OCI-LY3 (cell line): ENCODE data around the gene MYH7.
"Not testable (repeated sequence)": the region's sequence is repeated elsewhere in the genome, so short reads cannot be mapped to it uniquely, and the experiment has no call there.

ENCODE experiments used
- H2AFZ ChIP-seq: fragments of 200-600, 300-600 bp; shearing (Covaris generic); 2 replicates; pipeline ENCODE4 v1.6.0; 2014; ENCODE audit warnings: antibody characterized with exemption, low read depth, low read length
- H3K27ac ChIP-seq: fragments of 200-600, 300-600 bp; sonication (generic); 2 replicates; pipeline ENCODE4 v1.5.1; 2014; ENCODE audit warnings: mild to moderate bottlenecking, low read length, moderate library complexity, mixed read lengths
- H3K27me3 ChIP-seq: fragments of 200-600, 300-600 bp; sonication (generic); 2 replicates; pipeline ENCODE4 v1.6.1; 2014; ENCODE audit warnings: low read depth, low read length, mixed read lengths
- H3K36me3 ChIP-seq: fragments of 200-600, 300-600 bp; sonication (generic); replicated peaks from 2 replicates; pipeline ENCODE3; 2014; ENCODE audit warnings: low read depth, low read length, mixed read lengths
- H3K4me1 ChIP-seq: fragments of 300-600, 200-600 bp; sonication (generic); 2 replicates; pipeline ENCODE4 v1.6.1; 2014; ENCODE audit warnings: low read length, mixed read lengths
- H3K4me2 ChIP-seq: fragments of 200-600, 300-600 bp; sonication (generic); 2 replicates; pipeline ENCODE4 v1.6.1; 2014; ENCODE audit warnings: low read length, mixed read lengths
- H3K4me3 ChIP-seq: fragments of 300-600, 200-600 bp; sonication (generic); 2 replicates; pipeline ENCODE4 v1.5.1; 2014; ENCODE audit warnings: antibody characterized with exemption, mild to moderate bottlenecking, low read length, moderate library complexity
- H3K79me2 ChIP-seq: fragments of 300-600, 200-600 bp; shearing (Covaris generic); 2 replicates; pipeline ENCODE4 v1.6.1; 2014; ENCODE audit warnings: mild to moderate bottlenecking, low read length, mixed read lengths
- H3K9ac ChIP-seq: fragments of 300-600, 200-600 bp; shearing (Covaris generic); 2 replicates; pipeline ENCODE4 v1.6.0; 2014; ENCODE audit warnings: mild to moderate bottlenecking, low read length, moderate library complexity
- H3K9me3 ChIP-seq: fragments of 200-600, 300-600 bp; shearing (Covaris generic); 2 replicates; pipeline ENCODE4 v1.6.1; 2014; ENCODE audit warnings: low read length, mixed read lengths; ENCODE audit not compliant: insufficient read depth
- H4K20me1 ChIP-seq: fragments of 200-600, 300-600 bp; sonication (generic); 2 replicates; pipeline ENCODE4 v1.6.1; 2016; ENCODE audit warnings: low read length, mixed read lengths; ENCODE audit not compliant: insufficient read depth
- EZH2phosphoT487 ChIP-seq: fragments of 200-600 bp; shearing (Covaris generic); IDR thresholded peaks from 2 replicates; pipeline ENCODE4 v1.6.1; 2018; ENCODE audit warnings: antibody characterized with exemption, mixed run types, low read depth
- TF ChIP-seq, protein P1 (sequence below): fragments of 200-600, 300-600 bp; sonication (generic); IDR thresholded peaks from 2 replicates; pipeline ENCODE4 v1.5.1; 2014; ENCODE audit warnings: antibody characterized with exemption, low read length, low read depth

MYH7 gene

DNA sequence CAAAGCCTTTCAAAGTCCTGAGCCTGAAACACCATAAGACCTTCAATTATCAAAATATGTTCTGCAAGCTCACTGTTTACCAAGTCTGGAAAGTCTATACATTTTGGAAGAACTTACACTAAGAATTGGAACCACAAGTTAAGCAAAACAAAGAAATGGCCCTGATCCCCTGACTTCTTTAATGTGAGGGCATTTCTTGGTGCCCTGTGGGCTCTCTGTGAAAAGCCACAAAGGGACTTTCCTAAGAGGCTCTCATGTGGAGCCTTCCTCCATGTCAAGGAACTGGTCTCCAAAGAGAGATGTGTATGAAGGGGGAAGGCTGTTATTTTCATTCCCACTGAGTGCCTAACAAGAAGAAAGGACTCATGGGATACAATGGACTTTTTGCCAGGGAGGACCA is 13.9 kb downstream of the MYH7 start:
- Histone ChIP-seq H3K27ac (no peak overlapping the region), H3K27me3 (no peaks in the 10 kb centered on the region), H3K4me3 (no peak overlapping the region), H3K4me1 (peaks cover 8% of the 10 kb centered on the region), H4K20me1 (no peaks in the 10 kb centered on the region), H3K36me3 (no peaks in the 10 kb centered on the region), H2AFZ (no peak overlapping the region), H3K9ac (no peak overlapping the region), H3K9me3 (no peaks in the 10 kb centered on the region), H3K4me2 (no peak overlapping the region), H3K79me2 (no peaks in the 10 kb centered on the region)
- no peak for TF ChIP-seq EZH2phosphoT487
- TF ChIP-seq, protein P1, sequence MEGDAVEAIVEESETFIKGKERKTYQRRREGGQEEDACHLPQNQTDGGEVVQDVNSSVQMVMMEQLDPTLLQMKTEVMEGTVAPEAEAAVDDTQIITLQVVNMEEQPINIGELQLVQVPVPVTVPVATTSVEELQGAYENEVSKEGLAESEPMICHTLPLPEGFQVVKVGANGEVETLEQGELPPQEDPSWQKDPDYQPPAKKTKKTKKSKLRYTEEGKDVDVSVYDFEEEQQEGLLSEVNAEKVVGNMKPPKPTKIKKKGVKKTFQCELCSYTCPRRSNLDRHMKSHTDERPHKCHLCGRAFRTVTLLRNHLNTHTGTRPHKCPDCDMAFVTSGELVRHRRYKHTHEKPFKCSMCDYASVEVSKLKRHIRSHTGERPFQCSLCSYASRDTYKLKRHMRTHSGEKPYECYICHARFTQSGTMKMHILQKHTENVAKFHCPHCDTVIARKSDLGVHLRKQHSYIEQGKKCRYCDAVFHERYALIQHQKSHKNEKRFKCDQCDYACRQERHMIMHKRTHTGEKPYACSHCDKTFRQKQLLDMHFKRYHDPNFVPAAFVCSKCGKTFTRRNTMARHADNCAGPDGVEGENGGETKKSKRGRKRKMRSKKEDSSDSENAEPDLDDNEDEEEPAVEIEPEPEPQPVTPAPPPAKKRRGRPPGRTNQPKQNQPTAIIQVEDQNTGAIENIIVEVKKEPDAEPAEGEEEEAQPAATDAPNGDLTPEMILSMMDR, result no peak

DNA sequence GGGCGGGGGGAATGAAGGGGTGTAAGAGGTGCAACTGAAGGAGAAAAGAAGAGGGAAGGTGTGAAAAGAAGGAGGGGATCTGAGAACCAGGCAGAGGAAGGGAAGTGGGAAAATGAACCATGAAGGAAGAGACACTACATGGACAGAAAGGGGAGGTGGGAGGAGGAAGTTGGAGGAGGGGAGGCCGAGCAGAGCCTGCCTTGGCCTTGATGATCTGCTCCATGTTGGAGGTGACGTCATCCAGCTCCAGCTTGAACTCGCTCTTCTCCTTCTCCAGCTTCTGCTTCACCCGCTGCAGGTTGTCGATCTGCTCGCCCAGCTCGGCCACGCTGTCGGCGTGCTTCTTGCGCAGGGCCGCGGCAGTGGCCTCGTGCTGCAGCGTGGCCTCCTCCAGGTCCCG is 15.8 kb downstream of the MYH7 start:
- not testable (repeated sequence) for H3K27ac ChIP-seq, H3K4me3 ChIP-seq, H3K79me2 ChIP-seq, H4K20me1 ChIP-seq, H3K9me3 ChIP-seq, H3K36me3 ChIP-seq, H3K4me2 ChIP-seq, H3K4me1 ChIP-seq, H2AFZ ChIP-seq, H3K27me3 ChIP-seq, H3K9ac ChIP-seq

DNA sequence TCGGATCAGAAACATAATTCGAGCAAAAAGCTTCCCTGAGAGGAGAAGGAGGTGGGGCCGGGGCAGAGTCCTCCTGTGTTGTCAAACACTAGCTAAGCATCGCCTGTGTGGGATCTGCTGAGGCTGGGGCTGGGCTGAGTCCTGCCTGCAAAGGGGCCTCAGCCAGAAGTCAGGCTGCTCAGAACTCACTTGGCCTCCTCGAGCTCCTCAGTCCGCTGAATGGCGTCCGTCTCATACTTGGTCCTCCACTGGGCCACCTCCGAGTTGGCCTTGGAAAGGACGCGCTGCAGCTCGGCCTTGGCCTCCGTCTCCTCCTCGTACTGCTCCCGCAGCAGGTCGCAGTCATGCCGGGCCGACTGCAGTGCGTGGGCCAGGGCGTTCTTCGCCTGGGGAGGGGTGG is 17.4 kb downstream of the MYH7 start:
- Histone ChIP-seq H3K4me2 (no peak overlapping the region), H3K9me3 (no peaks in the 10 kb centered on the region), H2AFZ (no peak overlapping the region), H3K9ac (no peak overlapping the region), H3K79me2 (no peaks in the 10 kb centered on the region), H3K27ac (no peak overlapping the region), H4K20me1 (no peaks in the 10 kb centered on the region), H3K27me3 (no peaks in the 10 kb centered on the region), H3K36me3 (no peaks in the 10 kb centered on the region), H3K4me3 (no peak overlapping the region), H3K4me1 (peaks cover 8% of the 10 kb centered on the region)
- TF ChIP-seq, protein P1, result no peak
- no peak for TF ChIP-seq EZH2phosphoT487

DNA sequence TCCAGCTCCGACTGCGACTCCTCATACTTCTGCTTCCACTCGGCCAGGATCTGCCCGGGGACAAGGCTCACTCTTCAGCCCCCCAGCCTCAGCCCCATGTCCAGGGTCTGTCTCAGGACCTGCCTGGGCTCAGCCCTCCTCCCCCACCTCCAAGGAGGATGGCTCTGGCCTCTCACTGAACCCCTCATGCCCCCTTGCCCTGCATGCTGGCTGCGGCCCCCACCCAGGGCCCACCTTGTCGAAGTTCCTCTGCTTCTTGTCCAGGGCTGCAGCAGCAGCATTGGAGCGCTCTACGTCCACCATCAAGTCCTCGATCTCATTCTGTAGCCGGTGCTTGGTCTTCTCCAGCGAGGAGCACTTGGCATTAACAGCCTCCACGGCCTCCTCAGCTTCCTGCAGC is 18.2 kb downstream of the MYH7 start:
- not testable (repeated sequence) for H3K36me3 ChIP-seq, H3K4me3 ChIP-seq, H3K27ac ChIP-seq, H3K27me3 ChIP-seq, H4K20me1 ChIP-seq, H3K4me2 ChIP-seq, H2AFZ ChIP-seq, H3K79me2 ChIP-seq, H3K9ac ChIP-seq, H3K9me3 ChIP-seq
- H3K4me1 ChIP-seq, result peaks cover 13% of the 10 kb centered on the region

DNA sequence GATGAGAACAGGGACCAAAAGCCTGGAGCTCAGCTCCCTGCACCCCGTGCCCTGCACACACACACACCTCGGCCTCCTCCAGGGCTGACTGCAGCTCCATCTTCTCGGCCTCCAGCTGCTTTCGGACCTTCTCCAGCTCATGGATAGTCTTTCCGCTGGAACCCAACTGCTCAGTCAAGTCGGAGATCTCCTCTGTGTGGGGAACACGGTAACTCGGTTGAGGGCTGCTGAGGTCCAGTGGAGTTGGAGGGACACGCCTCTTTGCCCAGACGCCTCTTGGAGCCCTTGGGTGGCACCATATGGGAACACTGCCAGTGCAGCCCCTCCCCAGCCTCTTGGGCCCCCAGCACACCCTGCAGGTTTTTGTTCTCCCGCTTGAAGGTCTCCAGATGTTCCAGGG is 18.7 kb downstream of the MYH7 start:
- H3K27ac ChIP-seq, result no peak overlapping the region
- H3K4me1 ChIP-seq, result peaks cover 14% of the 10 kb centered on the region
- no peaks in the 10 kb centered on the region for H3K9me3 ChIP-seq
- no peaks in the 10 kb centered on the region for H3K79me2 ChIP-seq
- H3K9ac ChIP-seq, result no peak overlapping the region
- H3K27me3 ChIP-seq, result no peaks in the 10 kb centered on the region
- TF ChIP-seq, protein P1, result no peak
- no peak for TF ChIP-seq EZH2phosphoT487
- H4K20me1 ChIP-seq, result no peaks in the 10 kb centered on the region
- H3K36me3 ChIP-seq, result no peaks in the 10 kb centered on the region
- no peak overlapping the region for H3K4me3 ChIP-seq
- no peak overlapping the region for H2AFZ ChIP-seq
- no peak overlapping the region for H3K4me2 ChIP-seq
